Measurements from ENCODE around the gene INTS15.

The INTS15 gene

DNA sequence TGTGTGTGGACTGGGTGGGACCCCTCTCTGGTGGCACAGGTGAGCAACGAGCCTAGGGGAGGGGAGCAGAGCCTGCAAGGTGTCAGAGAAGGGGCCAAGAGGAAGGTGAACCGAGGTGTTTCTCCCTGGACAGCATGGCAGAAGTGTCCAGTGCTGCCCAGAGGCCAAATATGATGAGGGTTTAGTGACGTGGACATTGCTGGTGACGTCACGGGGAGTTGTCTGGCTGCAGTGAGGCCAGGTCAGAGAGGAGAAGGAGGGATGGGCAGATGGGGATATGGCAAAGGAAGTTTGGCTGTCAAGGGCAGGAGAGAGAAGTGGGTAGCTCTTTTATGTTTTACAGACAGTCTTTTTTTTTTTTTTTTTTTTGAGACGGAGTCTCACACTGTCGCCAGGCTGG is 23.0 kb downstream of the INTS15 start:
- Histone ChIP-seq H3K9me3 (ENCODE audit: control insufficient read depth, low read depth, low read length) (no peaks in the 10 kb centered on the region), H3K4me3 (ENCODE audit: low read length) (no peak overlapping the region), H3K27ac (ENCODE audit: low read length) (no peak overlapping the region), H3K4me1 (ENCODE audit: control insufficient read depth, low read depth, low read length) (peaks cover 4% of the 10 kb centered on the region), H3K9ac (ENCODE audit: low read length) (no peak overlapping the region), H3K36me3 (ENCODE audit: control insufficient read depth, low read depth, low read length) (no peaks in the 10 kb centered on the region), H3K27me3 (ENCODE audit: control insufficient read depth, insufficient read depth, low read length) (peaks cover 6% of the 10 kb centered on the region)

DNA sequence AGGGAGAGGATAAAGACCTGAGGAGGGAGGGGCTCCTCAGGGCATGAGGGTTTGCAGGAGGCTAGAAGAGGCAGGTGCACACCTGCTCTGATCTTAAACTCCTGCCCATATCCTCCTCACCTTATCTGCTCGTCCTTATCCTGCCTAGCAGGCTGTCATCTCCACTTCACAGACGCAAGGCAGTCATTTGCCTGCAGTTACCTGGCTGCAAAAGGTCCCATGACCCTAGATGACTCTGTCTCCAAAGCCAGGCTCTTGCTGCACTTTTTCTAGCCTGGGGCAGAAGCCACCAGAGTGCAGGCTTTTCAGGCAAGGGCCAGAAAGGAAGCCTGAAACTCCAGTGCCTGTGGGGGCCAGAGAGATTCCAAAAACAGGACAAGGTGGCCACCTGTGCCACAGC is 23.9 kb downstream of the INTS15 start:
- H3K27ac ChIP-seq (ENCODE audit: low read length), result no peak overlapping the region
- H3K9ac ChIP-seq (ENCODE audit: low read length), result no peak overlapping the region
- H3K4me3 ChIP-seq (ENCODE audit: low read length), result no peak overlapping the region
- peaks cover 4% of the 10 kb centered on the region for H3K4me1 ChIP-seq (ENCODE audit: control insufficient read depth, low read depth, low read length)
- no peaks in the 10 kb centered on the region for H3K36me3 ChIP-seq (ENCODE audit: control insufficient read depth, low read depth, low read length)
- no peaks in the 10 kb centered on the region for H3K9me3 ChIP-seq (ENCODE audit: control insufficient read depth, low read depth, low read length)
- H3K27me3 ChIP-seq (ENCODE audit: control insufficient read depth, insufficient read depth, low read length), result peaks cover 6% of the 10 kb centered on the region

DNA sequence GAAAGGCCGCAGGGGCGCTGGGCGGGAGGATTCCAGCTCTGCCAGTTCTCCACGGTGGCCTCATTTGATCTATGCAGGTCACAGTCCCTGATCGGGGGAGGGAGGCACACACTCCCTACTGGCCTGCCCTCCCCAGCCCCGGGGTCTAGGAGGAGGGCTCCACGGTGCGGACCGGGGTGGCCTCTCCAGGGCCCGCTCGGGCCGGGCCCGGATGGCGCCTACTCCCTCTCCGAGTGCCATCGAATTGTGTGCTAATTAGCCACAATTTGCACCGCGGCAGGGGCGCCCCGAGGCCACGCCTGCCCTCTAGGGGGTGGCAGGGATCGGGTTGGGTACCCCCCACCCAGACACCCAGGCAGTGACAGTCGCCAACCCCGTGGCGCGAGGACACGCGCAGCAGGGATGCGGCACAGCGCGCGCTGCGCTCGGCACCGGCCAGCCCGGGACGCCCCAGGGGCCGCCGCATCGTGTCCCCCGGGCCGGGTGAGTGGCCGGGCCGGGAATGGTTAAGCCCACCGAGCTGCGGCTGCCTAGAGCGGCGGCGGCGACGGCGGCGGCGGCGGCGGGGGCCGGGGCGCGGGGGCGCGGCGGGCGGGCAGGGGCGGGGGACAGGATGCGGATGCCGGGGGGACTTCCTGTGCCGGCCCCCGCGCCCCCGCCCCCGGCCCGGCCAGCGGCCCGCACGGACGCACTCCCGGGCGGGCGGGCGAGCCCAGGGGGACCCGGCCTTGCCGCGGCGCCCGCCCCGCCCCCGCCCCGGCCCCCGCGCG is 25.3 kb downstream of the INTS15 start, which contains the start of gene ZNF853:
ZNF853 (plus strand) TSS at position 658 of the 770 bp plus-strand sequence. CDS start 565 bp downstream, outside the sequence.
- Histone ChIP-seq H3K9me3 (ENCODE audit: control insufficient read depth, low read depth, low read length) (no peaks in the 10 kb centered on the region), H3K36me3 (ENCODE audit: control insufficient read depth, low read depth, low read length) (no peaks in the 10 kb centered on the region), H3K9ac (ENCODE audit: low read length) (peak within 1 kb of the TSS; percentile 45), H3K27me3 (ENCODE audit: control insufficient read depth, insufficient read depth, low read length) (peaks cover 6% of the 10 kb centered on the region), H3K4me3 (ENCODE audit: low read length) (peak within 1 kb of the TSS; percentile 77), H3K4me1 (ENCODE audit: control insufficient read depth, low read depth, low read length) (peaks cover 4% of the 10 kb centered on the region), H3K27ac (ENCODE audit: low read length) (no peak within 1 kb of the TSS)

DNA sequence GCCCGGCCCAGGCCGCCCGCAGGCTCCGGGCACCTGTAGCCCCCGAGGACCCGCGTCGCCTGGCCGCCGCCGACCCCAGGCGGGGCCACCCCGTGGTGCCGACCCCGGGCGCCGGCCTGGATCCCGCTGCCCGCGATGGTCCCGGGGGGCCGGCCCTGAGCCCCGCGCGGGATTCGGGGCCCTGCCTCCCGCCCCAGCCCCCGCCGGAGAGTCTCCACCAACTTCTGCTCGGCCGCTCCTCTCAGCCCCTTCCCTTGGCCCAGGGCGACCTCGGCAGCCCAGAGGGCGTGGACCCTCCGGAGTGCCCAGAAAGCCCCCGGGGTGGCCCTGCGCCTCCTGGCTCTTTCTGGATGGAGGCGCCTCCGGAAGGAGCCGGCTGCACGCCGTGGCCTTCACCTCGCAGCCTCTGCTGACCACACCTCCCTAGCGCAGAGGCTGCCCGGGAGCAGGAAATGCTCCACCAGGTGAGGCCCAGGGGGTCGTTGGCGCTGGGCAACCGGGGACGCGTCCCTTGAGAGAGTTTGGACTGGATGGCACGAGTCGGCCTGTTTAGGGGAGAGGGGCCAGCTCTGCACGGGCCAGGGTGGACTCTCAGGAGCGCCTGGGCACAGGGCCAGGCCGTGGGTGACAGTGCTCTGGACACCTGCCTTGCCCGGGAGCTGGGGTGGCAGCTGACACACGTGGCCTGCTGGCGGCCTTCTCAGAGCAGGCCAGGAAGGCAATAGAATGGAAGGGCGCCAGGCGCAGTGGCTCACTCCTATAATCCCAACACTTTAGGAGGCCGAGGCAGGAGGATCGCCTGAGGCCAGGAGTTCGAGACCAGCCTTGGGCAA is 26.1 kb downstream of the INTS15 start:
- Histone ChIP-seq H3K4me3 (ENCODE audit: low read length) (peak overlapping the region; percentile 61), H3K36me3 (ENCODE audit: control insufficient read depth, low read depth, low read length) (no peaks in the 10 kb centered on the region), H3K27ac (ENCODE audit: low read length) (no peak overlapping the region), H3K9me3 (ENCODE audit: control insufficient read depth, low read depth, low read length) (no peaks in the 10 kb centered on the region), H3K9ac (ENCODE audit: low read length) (no peak overlapping the region), H3K4me1 (ENCODE audit: control insufficient read depth, low read depth, low read length) (peaks cover 4% of the 10 kb centered on the region), H3K27me3 (ENCODE audit: control insufficient read depth, insufficient read depth, low read length) (peaks cover 6% of the 10 kb centered on the region)

DNA sequence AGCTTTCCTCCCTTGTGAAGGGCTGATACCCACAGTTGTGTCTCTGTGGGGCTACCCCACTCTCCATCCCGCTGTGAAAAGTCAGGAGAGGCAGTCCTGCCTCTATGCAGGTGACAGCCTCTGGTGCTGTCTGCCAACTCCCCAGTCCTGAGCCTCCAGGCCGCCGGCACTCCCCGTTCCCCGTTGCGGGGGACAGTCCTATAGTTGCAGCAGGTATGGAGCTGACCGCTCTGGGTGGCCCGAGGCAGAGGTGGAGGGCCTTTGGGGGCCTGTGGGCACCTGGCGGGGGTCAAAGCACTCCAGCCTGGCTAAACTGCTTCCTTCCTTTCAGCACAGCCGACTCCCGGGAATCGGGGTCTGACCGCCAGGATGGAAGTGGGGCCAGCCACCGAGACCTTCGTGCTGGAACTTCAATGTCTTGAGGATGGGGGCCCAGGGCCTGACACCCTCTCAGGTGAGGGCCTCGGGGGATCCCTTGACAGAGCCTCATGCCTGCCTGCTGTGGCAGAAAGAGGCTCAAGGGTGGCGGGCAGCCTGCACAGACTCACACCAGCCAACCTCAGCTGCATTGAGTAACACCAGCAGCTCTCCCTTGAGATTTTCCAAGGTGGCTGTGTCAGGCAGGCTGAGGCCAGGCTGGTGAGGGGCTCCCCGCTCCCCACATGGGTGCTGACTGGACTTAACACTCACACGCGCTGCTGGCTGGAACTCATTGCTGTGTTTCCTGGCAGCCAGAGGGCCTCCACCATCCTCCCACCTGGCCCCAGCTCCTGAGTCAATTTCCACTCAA is 27.2 kb downstream of the INTS15 start:
- Histone ChIP-seq H3K9ac (ENCODE audit: low read length) (no peak overlapping the region), H3K27ac (ENCODE audit: low read length) (no peak overlapping the region), H3K27me3 (ENCODE audit: control insufficient read depth, insufficient read depth, low read length) (peaks cover 6% of the 10 kb centered on the region), H3K36me3 (ENCODE audit: control insufficient read depth, low read depth, low read length) (peaks cover 8% of the 10 kb centered on the region), H3K4me3 (ENCODE audit: low read length) (no peak overlapping the region), H3K4me1 (ENCODE audit: control insufficient read depth, low read depth, low read length) (peaks cover 4% of the 10 kb centered on the region), H3K9me3 (ENCODE audit: control insufficient read depth, low read depth, low read length) (no peaks in the 10 kb centered on the region)

DNA sequence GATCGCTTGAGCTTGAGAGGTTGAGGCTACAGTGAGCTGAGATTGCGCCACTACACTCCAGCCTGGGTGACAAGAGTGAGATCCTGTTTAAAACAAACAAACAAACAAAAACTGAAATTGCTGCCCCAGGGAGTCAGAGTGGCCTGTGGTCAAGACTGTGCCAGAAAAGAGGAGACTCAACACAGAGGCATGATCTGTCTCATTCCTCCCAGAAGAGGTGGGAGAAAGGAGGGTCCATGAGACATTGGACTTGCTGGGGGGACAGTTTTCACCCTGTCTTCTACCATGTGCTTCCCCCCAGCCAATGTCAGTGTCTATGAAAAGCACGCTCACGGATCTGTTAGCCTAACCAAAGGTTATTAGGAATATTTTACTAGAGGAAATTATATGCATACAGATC is 28.8 kb downstream of the INTS15 start:
- no peaks in the 10 kb centered on the region for H3K9me3 ChIP-seq (ENCODE audit: control insufficient read depth, low read depth, low read length)
- H3K9ac ChIP-seq (ENCODE audit: low read length), result no peak overlapping the region
- H3K4me3 ChIP-seq (ENCODE audit: low read length), result no peak overlapping the region
- H3K27ac ChIP-seq (ENCODE audit: low read length), result no peak overlapping the region
- peaks cover 13% of the 10 kb centered on the region for H3K36me3 ChIP-seq (ENCODE audit: control insufficient read depth, low read depth, low read length)
- H3K27me3 ChIP-seq (ENCODE audit: control insufficient read depth, insufficient read depth, low read length), result peaks cover 5% of the 10 kb centered on the region
- peaks cover 4% of the 10 kb centered on the region for H3K4me1 ChIP-seq (ENCODE audit: control insufficient read depth, low read depth, low read length)

DNA sequence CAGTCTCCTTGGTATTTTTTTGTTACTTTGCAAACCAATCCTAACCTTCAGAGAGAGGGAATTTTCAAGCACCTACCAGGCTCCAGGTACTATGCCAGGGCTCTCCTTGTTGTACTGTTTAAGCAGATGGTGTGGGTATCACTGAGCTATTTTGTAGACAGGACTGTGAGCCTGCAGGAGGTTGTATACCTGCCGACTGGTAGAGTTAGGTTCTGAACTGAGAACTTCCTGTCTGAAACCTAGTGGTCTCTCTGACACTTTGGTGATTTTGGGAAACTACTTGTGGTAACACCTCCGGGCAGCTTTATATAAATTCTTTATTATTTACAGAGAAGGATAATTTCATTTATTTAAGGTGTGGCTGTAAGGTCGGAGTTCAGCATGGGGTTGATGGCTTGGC is 30.1 kb downstream of the INTS15 start:
- Histone ChIP-seq H3K27me3 (ENCODE audit: control insufficient read depth, insufficient read depth, low read length) (no peaks in the 10 kb centered on the region), H3K27ac (ENCODE audit: low read length) (no peak overlapping the region), H3K4me3 (ENCODE audit: low read length) (no peak overlapping the region), H3K9ac (ENCODE audit: low read length) (no peak overlapping the region), H3K36me3 (ENCODE audit: control insufficient read depth, low read depth, low read length) (peaks cover 13% of the 10 kb centered on the region), H3K4me1 (ENCODE audit: control insufficient read depth, low read depth, low read length) (no peaks in the 10 kb centered on the region), H3K9me3 (ENCODE audit: control insufficient read depth, low read depth, low read length) (no peaks in the 10 kb centered on the region)

DNA sequence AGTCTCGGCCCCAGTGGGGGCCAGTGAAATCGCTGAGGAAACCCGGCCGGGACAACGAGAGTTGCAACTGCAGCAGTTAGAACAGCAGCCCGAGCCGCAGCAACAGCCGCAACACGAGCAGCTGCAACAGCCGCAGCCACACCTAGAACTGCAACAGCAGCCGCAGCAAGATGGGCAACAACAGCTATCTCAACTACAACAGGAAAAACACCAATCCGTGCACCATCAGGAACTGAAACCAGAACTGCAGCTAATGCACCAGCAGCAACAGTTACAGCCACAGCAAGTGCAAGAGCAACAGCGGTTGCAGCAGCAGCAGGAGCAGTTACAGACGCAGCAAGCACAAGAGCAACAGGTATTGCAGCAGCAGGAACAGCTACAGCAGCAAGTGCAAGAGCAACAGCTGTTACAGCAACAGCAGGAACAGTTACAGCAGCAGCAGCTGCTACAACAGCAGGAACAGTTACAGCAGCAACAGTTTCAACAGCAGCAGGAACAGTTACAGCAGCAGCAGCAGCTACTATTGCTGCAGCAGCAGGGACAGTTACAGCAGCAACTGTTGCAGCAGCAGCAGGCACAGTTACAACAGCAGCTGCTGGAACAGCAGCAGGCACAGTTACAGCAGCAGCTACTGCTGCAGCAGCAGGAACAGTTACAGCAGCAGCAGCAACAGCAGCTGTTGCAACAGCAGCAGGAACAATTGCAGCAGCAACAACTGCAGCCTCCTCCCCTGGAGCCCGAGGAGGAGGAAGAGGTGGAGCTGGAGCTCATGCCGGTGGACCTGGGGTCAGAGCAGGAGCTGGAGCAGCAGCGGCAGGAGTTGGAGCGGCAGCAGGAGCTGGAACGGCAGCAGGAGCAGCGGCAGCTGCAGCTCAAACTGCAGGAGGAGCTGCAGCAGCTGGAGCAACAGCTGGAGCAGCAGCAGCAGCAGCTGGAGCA is 31.6 kb downstream of the INTS15 start:
- Histone ChIP-seq H3K4me3 (ENCODE audit: low read length) (no peak overlapping the region), H3K9ac (ENCODE audit: low read length) (no peak overlapping the region), H3K27me3 (ENCODE audit: control insufficient read depth, insufficient read depth, low read length) (no peaks in the 10 kb centered on the region), H3K9me3 (ENCODE audit: control insufficient read depth, low read depth, low read length) (no peaks in the 10 kb centered on the region), H3K36me3 (ENCODE audit: control insufficient read depth, low read depth, low read length) (peaks cover 13% of the 10 kb centered on the region), H3K27ac (ENCODE audit: low read length) (no peak overlapping the region), H3K4me1 (ENCODE audit: control insufficient read depth, low read depth, low read length) (no peaks in the 10 kb centered on the region)

DNA sequence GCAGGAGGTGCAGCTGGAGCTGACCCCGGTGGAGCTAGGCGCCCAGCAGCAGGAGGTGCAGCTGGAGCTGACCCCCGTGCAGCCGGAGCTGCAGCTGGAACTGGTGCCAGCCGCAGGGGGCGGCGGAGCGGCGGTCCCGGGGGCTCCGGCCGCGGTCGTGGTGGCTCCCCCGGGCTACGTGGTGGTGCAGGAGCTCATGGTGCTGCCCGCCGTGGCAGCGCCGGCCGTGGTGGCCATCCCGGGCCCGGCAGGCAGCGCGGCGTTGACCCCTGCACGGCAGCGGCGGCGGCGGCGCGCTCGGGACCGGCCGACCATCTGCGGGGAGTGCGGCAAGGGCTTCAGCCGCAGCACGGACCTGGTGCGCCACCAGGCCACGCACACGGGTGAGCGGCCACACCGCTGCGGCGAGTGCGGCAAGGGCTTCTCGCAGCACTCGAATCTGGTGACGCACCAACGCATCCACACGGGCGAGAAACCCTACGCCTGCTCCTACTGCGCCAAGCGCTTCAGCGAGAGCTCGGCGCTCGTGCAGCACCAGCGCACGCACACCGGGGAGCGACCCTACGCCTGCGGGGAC is 32.4 kb downstream of the INTS15 start:
- H3K36me3 ChIP-seq (ENCODE audit: control insufficient read depth, low read depth, low read length), result peaks cover 13% of the 10 kb centered on the region
- no peaks in the 10 kb centered on the region for H3K4me1 ChIP-seq (ENCODE audit: control insufficient read depth, low read depth, low read length)
- H3K9me3 ChIP-seq (ENCODE audit: control insufficient read depth, low read depth, low read length), result no peaks in the 10 kb centered on the region

DNA sequence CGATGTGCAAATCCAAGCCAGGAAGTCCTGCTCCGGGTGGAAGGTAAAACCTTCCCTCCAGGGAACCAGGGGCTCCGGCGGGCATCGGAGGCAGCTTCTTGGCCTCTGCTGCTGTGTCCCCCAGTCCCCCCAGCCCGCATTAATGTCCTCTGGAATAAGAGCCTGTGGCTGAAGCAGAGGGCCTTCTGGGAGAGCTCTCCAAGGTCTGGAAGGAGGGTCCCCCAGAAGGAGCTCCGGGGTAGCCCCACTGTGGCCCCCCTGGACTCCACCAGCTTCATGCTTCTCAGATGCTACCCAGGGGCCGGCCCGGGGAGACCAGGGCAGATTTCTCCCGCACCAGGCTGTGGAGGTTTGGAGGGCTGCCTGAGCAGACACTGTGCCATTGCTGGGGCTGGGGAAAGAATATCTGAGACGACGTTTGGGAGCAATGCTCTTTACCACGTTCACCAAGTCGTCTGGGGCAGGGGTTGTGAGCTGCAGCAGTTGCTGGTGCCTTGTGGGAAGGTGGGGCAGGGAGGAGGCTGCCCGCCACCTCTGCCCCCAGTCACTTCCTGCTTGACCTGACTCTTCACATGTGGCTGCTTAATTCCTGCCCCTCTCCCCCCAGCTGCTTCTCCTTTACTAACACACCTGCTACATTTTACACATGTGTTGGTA is 33.9 kb downstream of the INTS15 start:
- no peak overlapping the region for H3K27ac ChIP-seq (ENCODE audit: low read length)
- no peaks in the 10 kb centered on the region for H3K27me3 ChIP-seq (ENCODE audit: control insufficient read depth, insufficient read depth, low read length)
- no peak overlapping the region for H3K4me3 ChIP-seq (ENCODE audit: low read length)
- no peaks in the 10 kb centered on the region for H3K9me3 ChIP-seq (ENCODE audit: control insufficient read depth, low read depth, low read length)
- H3K36me3 ChIP-seq (ENCODE audit: control insufficient read depth, low read depth, low read length), result peaks cover 13% of the 10 kb centered on the region
- H3K9ac ChIP-seq (ENCODE audit: low read length), result no peak overlapping the region
- H3K4me1 ChIP-seq (ENCODE audit: control insufficient read depth, low read depth, low read length), result no peaks in the 10 kb centered on the region

More for the DNA sequence above, 32.4 kb downstream of the INTS15 start:
- H3K4me3 ChIP-seq (ENCODE audit: low read length), result no peak overlapping the region
- H3K27me3 ChIP-seq (ENCODE audit: control insufficient read depth, insufficient read depth, low read length), result no peaks in the 10 kb centered on the region
- H3K9ac ChIP-seq (ENCODE audit: low read length), result no peak overlapping the region
- H3K27ac ChIP-seq (ENCODE audit: low read length), result no peak overlapping the region

Measured in iPS-18a (cell line).